Fibroblast of lung (primary cell): ENCODE results near the gene NPIPA5.
"Not testable (repeated sequence)": the region's sequence is repeated elsewhere in the genome, so short reads cannot be mapped to it uniquely, and the experiment has no call there.

Source experiments
- CTCF ChIP-seq, 2 donors: IDR thresholded peaks in 1 of 2; conservative IDR thresholded peaks in 1 of 2; 1 replicate in 1 of 2; 2 replicates in 1 of 2; pipeline ENCODE4 v1.5.1; 2011 to 2012; ENCODE audit warnings: low read length in 2 of 2, control low read depth in 1 of 2, inconsistent platforms in 1 of 2, low read depth in 1 of 2, mild to moderate bottlenecking in 1 of 2
- EZH2 ChIP-seq: IDR thresholded peaks from 2 replicates; pipeline ENCODE4 v1.5.1; 2012; ENCODE audit warnings: low read length, control low read depth, mild to moderate bottlenecking; ENCODE audit errors: missing control alignments

- TF ChIP-seq CTCF (conservative IDR thresholded peaks at IDR 0.05 in 1 of 2, IDR thresholded peaks at IDR 0.05 in 1 of 2; ENCODE audit: low read depth in 1 of 2, low read length in 2 of 2); EZH2: not testable (repeated sequence)
These were observed 25.2 kb downstream of the NPIPA5 start for GRCh38 chr16:15352852-15353251.
